ENCODE results near the gene IMMP2L.
"Not testable (repeated sequence)": the region's sequence is repeated elsewhere in the genome, so short reads cannot be mapped to it uniquely, and the experiment has no call there.

The IMMP2L gene

GRCh38 chr7:111459065-111459756 is 103.1 kb downstream of the IMMP2L start:
- H3K4me3 ChIP-seq (ENCODE audit: low read length) = no peak overlapping the region
- no peak for TF ChIP-seq CTCF (IDR thresholded peaks at IDR 0.05; ENCODE audit: insufficient read depth, low read depth, low read length, missing control alignments)
- no peak for DNase-seq (ENCODE audit: low read depth)

GRCh38 chr7:111450705-111451104 is 111.6 kb downstream of the IMMP2L start:
- not testable (repeated sequence) for DNase-seq (ENCODE audit: low read depth); H3K4me3 ChIP-seq (ENCODE audit: low read length)

- H3K4me3 ChIP-seq (ENCODE audit: low read length); DNase-seq (ENCODE audit: low read depth): not testable (repeated sequence)
Observed at GRCh38 chr7:111447502-111447901, 114.8 kb downstream of the IMMP2L start.

GRCh38 chr7:111439977-111440376 is 122.3 kb downstream of the IMMP2L start:
- DNase-seq (ENCODE audit: low read depth) = peak; percentile 2
- TF ChIP-seq CTCF (IDR thresholded peaks at IDR 0.05; ENCODE audit: insufficient read depth, low read depth, low read length, missing control alignments) = no peak
- H3K4me3 ChIP-seq (ENCODE audit: low read length) = no peak overlapping the region

GRCh38 chr7:111438369-111439289 is 123.7 kb downstream of the IMMP2L start:
- no peak for TF ChIP-seq CTCF (IDR thresholded peaks at IDR 0.05; ENCODE audit: insufficient read depth, low read depth, low read length, missing control alignments)
- peak; percentile 65 for DNase-seq (ENCODE audit: low read depth)
- no peak overlapping the region for H3K4me3 ChIP-seq (ENCODE audit: low read length)

GRCh38 chr7:111437736-111438135 is 124.6 kb downstream of the IMMP2L start:
- TF ChIP-seq CTCF (IDR thresholded peaks at IDR 0.05; ENCODE audit: insufficient read depth, low read depth, low read length, missing control alignments) = no peak
- peak; percentile 79 for DNase-seq (ENCODE audit: low read depth)
- H3K4me3 ChIP-seq (ENCODE audit: low read length) = no peak overlapping the region

- TF ChIP-seq CTCF (IDR thresholded peaks at IDR 0.05; ENCODE audit: insufficient read depth, low read depth, low read length, missing control alignments) = no peak
- no peak for DNase-seq (ENCODE audit: low read depth)
- no peak overlapping the region for H3K4me3 ChIP-seq (ENCODE audit: low read length)
Observed at GRCh38 chr7:111436608-111437007, 125.7 kb downstream of the IMMP2L start.

GRCh38 chr7:111433426-111433825 is 128.9 kb downstream of the IMMP2L start:
- TF ChIP-seq CTCF (IDR thresholded peaks at IDR 0.05; ENCODE audit: insufficient read depth, low read depth, low read length, missing control alignments) = no peak
- no peak overlapping the region for H3K4me3 ChIP-seq (ENCODE audit: low read length)
- DNase-seq (ENCODE audit: low read depth) = no peak
